Neural cell (in vitro differentiated cells): ENCODE data around the gene PWWP2B. TPM values are rescaled to one million over a fixed set of nuclear protein-coding genes. Genes with fewer than 3 reads are reported as not detected.

Experiments used
- H2AFZ ChIP-seq: fragments of 200-600, 300-800 bp; sonication (generic), shearing (Covaris generic); 2 replicates; pipeline ENCODE4 v1.6.0; 2014; ENCODE audit warnings: low read depth, mild to moderate bottlenecking, antibody characterized with exemption, low read length, moderate library complexity
- H3F3A ChIP-seq: fragments of 200-600 bp; shearing (Covaris generic); 2 replicates; pipeline ENCODE4 v1.6.1; 2016; ENCODE audit warnings: mild to moderate bottlenecking, moderate library complexity, mixed read lengths, antibody characterized with exemption, low read length; ENCODE audit not compliant: insufficient read depth, poor library complexity, severe bottlenecking
- H3K27ac ChIP-seq: fragments of 200-600, 300-800 bp; sonication (generic), shearing (Covaris generic); 2 replicates; pipeline ENCODE4 v1.5.1; 2014; ENCODE audit warnings: mild to moderate bottlenecking, low read length, moderate library complexity
- H3K27me3 ChIP-seq: fragments of 300-800, 200-600 bp; sonication (generic), shearing (Covaris generic); 2 replicates; pipeline ENCODE4 v1.6.0; 2014; ENCODE audit warnings: mild to moderate bottlenecking, low read depth, low read length, moderate library complexity; ENCODE audit not compliant: insufficient read depth
- H3K36me3 ChIP-seq: fragments of 300-800, 200-600 bp; sonication (generic), shearing (Covaris generic); 2 replicates; pipeline ENCODE4 v1.5.1; 2014; ENCODE audit warnings: mild to moderate bottlenecking, antibody characterized with exemption, low read length, moderate library complexity; ENCODE audit not compliant: insufficient read depth
- H3K4me2 ChIP-seq: fragments of 300-800, 200-600 bp; sonication (generic), shearing (Covaris generic); 2 replicates; pipeline ENCODE4 v1.6.0; 2014; ENCODE audit warnings: mild to moderate bottlenecking, low read length
- H3K4me3 ChIP-seq: fragments of 300-800, 200-600 bp; sonication (generic), shearing (Covaris generic); 2 replicates; pipeline ENCODE4 v1.5.1; 2014; ENCODE audit warnings: mild to moderate bottlenecking, low read length, moderate library complexity
- H3K79me2 ChIP-seq: fragments of 200-600 bp; shearing (Covaris generic); replicated peaks from 2 replicates; pipeline ENCODE4 v1.6.0; 2014; ENCODE audit warnings: mild to moderate bottlenecking, low read length, moderate library complexity; ENCODE audit not compliant: insufficient read depth
- H3K9ac ChIP-seq: fragments of 300-800, 200-600 bp; sonication (generic), shearing (Covaris generic); 2 replicates; pipeline ENCODE4 v1.6.1; 2016; ENCODE audit warnings: mild to moderate bottlenecking, low read length, mixed read lengths
- H3K9me2 ChIP-seq: fragments of 200-600 bp; shearing (Covaris generic); 2 replicates; pipeline ENCODE4 v1.6.1; 2016; ENCODE audit warnings: mild to moderate bottlenecking, low read length, mixed read lengths; ENCODE audit not compliant: insufficient read depth
- H3K9me3 ChIP-seq: fragments of 200-600, 300-800 bp; sonication (generic), shearing (Covaris generic); 2 replicates; pipeline ENCODE4 v1.6.1; 2016; ENCODE audit warnings: mild to moderate bottlenecking, mixed run types, low read length, moderate library complexity, mixed read lengths
- H4K20me1 ChIP-seq: fragments of 200-600 bp; shearing (Covaris generic); 2 replicates; pipeline ENCODE4 v1.6.1; 2016; ENCODE audit warnings: mild to moderate bottlenecking, mixed run types; ENCODE audit not compliant: insufficient read depth
- CTCF ChIP-seq: fragments of 450-650 bp; IDR thresholded peaks from 2 replicates; pipeline ENCODE4 v1.5.1; 2014; ENCODE audit warnings: antibody characterized with exemption, mild to moderate bottlenecking, moderate library complexity; ENCODE audit not compliant: poor library complexity, severe bottlenecking
- EP300 ChIP-seq: fragments of 450-650 bp; conservative IDR thresholded peaks from 2 replicates; pipeline ENCODE4 v1.6.1; 2014; ENCODE audit warnings: antibody characterized with exemption, mild to moderate bottlenecking, moderate library complexity; ENCODE audit not compliant: poor library complexity, severe bottlenecking
- EZH2 ChIP-seq: fragments of 200-600, 300-800 bp; shearing (Covaris generic), sonication (generic); IDR thresholded peaks from 2 replicates; pipeline ENCODE4 v1.6.1; 2014; ENCODE audit warnings: antibody characterized with exemption, low read length, borderline replicate concordance, mild to moderate bottlenecking; ENCODE audit not compliant: insufficient read depth, poor library complexity, severe bottlenecking
- MXI1 ChIP-seq: fragments of 450-650 bp; conservative IDR thresholded peaks from 2 replicates; pipeline ENCODE4 v1.6.1; 2014; ENCODE audit warnings: antibody characterized with exemption, mild to moderate bottlenecking; ENCODE audit not compliant: poor library complexity, severe bottlenecking
- POLR2AphosphoS5 ChIP-seq: IDR thresholded peaks from 2 replicates; pipeline ENCODE4 v1.6.1; 2012
- RAD21 ChIP-seq: fragments of 450-650 bp; conservative IDR thresholded peaks from 2 replicates; pipeline ENCODE4 v1.6.1; 2014; ENCODE audit warnings: antibody characterized with exemption, mild to moderate bottlenecking, moderate library complexity
- REST ChIP-seq: IDR thresholded peaks from 2 replicates; pipeline ENCODE4 v1.6.1; 2012; ENCODE audit warnings: borderline replicate concordance
- SMC3 ChIP-seq: fragments of 450-650 bp; conservative IDR thresholded peaks from 2 replicates; pipeline ENCODE4 v1.6.1; 2014; ENCODE audit warnings: antibody characterized with exemption, mild to moderate bottlenecking, moderate library complexity; ENCODE audit not compliant: poor library complexity
- TAF1 ChIP-seq: IDR thresholded peaks from 2 replicates; pipeline ENCODE4 v1.6.1; 2012; ENCODE audit warnings: low read depth
- polyA plus RNA-seq: library from polyadenylated mRNA; depleted of rRNA; stranded (reverse); fragments of >200 nt; gene quantifications from 2 replicates; pipeline ENCODE4 v1.2.3, GENCODE V29; 2014

Gene PWWP2B
- polyA plus RNA-seq, 1 donor from 2014 or later = 13.0 TPM

- Histone ChIP-seq H3K4me2 (no peak overlapping the region), H3K9me3 (no peaks in the 10 kb centered on the region), H3K4me3 (no peak overlapping the region), H3F3A (no peaks in the 10 kb centered on the region), H2AFZ (no peak overlapping the region), H3K9ac (no peak overlapping the region), H3K27me3 (no peaks in the 10 kb centered on the region), H3K9me2 (no peaks in the 10 kb centered on the region), H4K20me1 (no peaks in the 10 kb centered on the region), H3K79me2 (no peaks in the 10 kb centered on the region), H3K27ac (no peak overlapping the region), H3K36me3 (no peaks in the 10 kb centered on the region)
- TF ChIP-seq RAD21 (no peak), MXI1 (no peak), REST (no peak), EZH2 (no peak), SMC3 (no peak), TAF1 (no peak), POLR2AphosphoS5 (no peak), CTCF (no peak), EP300 (no peak)
Observed at GRCh38 chr10:132357286-132358058, 39.5 kb upstream of the PWWP2B start.

GRCh38 chr10:132359305-132360040 lies 37.5 kb upstream of the PWWP2B start:
- H3K36me3 ChIP-seq = no peaks in the 10 kb centered on the region
- TF ChIP-seq EZH2 (no peak), CTCF (no peak)

More at GRCh38 chr10:132359305-132360040, 37.5 kb upstream of the PWWP2B start:
- H3K9me3 ChIP-seq = no peaks in the 10 kb centered on the region
- no peaks in the 10 kb centered on the region for H3K79me2 ChIP-seq
- no peak overlapping the region for H3K27ac ChIP-seq
- no peaks in the 10 kb centered on the region for H3K9me2 ChIP-seq
- H3K27me3 ChIP-seq = no peaks in the 10 kb centered on the region
- no peak overlapping the region for H2AFZ ChIP-seq
- no peak overlapping the region for H3K9ac ChIP-seq
- H4K20me1 ChIP-seq = no peaks in the 10 kb centered on the region
- no peak overlapping the region for H3K4me3 ChIP-seq
- H3K4me2 ChIP-seq = no peak overlapping the region
- no peaks in the 10 kb centered on the region for H3F3A ChIP-seq
